Adrenal gland (tissue), 5 donors: ENCODE results near the gene KRTAP5-2.

Source experiments
- CTCF ChIP-seq, 6 experiments: fragments of 450-650 bp in 4 of 6; fragments of 200-600 bp in 2 of 6; sonication (generic) in 1 of 6; IDR thresholded peaks; 1 replicate in 5 of 6; 2 replicates in 1 of 6; pipeline versions ENCODE4 v1.5.1 to v1.8.0; 2016 to 2021; ENCODE audit warnings: antibody characterized with exemption in 6 of 6, mild to moderate bottlenecking in 2 of 6, moderate library complexity in 1 of 6
- POLR2A ChIP-seq, 2 donors: fragments of 450-650 bp; IDR thresholded peaks; one replicate each; pipeline ENCODE4 v1.6.1; 2017; ENCODE audit warnings: antibody characterized with exemption in 2 of 2, mild to moderate bottlenecking in 2 of 2, moderate library complexity in 1 of 2
- donor health status: DM: no; HTN: no; CAD: no.

- no peak for TF ChIP-seq CTCF (IDR thresholded peaks at IDR 0.05)
- TF ChIP-seq POLR2A (IDR thresholded peaks at IDR 0.05): no peak
Observed at GRCh38 chr11:1570001-1570453, 28.1 kb downstream of the KRTAP5-2 start.
